ENCODE results near the gene DLG2.

Gene DLG2

GRCh38 chr11:83681906-83682610 lies 1945.1 kb downstream of the DLG2 start:
- DNase-seq: no peak

DNA sequence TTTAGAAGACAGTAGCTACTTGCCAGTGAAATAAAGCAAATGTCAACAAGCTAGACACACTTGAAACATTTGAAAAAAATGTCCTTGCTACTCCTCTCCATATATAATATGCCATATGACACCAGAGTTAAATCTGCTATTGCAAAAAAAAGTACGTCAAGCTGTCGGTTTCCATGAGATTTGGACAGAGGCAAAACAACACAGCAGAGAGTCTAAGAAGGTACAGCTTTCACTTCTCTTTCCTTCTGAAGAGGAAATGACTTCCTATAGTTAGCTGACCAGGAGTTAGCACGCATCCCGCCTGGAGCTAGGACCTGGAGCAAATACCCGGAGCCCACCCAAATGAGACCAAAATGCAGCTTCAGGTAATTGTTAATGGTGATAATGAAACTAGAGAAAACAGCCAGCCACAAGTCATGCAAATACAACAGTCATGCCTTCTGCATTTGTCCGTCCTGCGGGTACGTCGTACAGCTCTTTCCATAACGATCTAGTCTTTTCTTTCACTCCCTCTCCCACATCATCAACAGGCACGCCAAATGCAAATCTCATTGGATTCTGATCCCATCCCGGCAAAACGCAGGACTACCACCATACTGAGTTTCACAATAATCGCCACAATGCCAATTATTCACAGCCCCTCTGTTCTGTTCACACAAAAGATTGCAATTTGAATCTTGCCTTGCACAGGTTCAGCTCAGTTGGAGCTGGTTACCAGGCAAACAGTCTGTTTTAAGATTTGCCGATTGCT lies 1945.9 kb downstream of the DLG2 start:
- peak; percentile 59 for DNase-seq

DNA sequence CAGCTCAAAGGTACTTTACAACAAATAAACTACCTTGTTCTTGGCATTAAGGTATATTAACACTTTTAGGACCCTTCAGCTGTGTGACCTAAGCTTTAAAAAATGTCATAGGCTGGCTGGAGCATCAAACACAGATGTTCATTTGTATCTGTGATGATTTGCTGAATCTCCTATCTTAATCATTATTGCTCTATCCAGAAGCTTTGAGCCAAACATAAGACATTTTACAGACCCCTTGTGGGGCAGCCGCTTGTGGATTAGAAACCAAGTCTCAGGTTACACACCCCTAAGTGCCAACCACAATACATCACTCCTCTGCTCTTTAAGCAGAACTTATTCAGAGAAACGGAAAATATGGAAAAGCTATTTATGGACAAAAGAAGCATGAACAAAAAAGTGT lies 1946.8 kb downstream of the DLG2 start:
- DNase-seq: peak; percentile 71

- DNase-seq: no peak
These were observed 1948.1 kb downstream of the DLG2 start for GRCh38 chr11:83678831-83679584.

- DNase-seq: no peak
These were observed 1949.4 kb downstream of the DLG2 start for GRCh38 chr11:83677730-83678129.

DNA sequence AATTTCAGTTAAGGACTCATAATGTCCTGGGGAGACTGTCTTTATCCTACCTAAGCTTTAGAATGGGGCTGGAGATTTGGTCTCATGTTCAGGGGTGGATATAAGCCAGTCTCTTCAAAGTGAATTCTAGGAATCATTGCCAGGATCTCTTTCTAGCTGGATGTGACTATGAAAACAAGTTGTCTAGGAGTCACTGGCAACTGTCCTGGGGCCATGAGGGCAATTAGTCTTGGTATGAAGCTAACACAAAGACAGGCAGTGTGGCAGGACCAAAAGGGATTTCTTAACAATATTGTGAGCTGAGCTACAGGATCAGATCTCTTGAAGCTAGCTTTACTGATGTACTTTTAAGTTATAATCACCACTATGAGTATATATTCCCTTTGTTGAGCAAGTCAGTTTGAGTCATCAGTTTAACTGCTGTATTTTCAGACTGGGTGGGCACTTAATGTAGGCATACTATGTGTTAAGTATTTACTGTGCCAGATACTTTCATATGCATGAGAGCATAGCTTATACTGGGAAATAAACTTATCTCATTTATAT lies 1951.0 kb downstream of the DLG2 start:
- no peak for DNase-seq

DNA sequence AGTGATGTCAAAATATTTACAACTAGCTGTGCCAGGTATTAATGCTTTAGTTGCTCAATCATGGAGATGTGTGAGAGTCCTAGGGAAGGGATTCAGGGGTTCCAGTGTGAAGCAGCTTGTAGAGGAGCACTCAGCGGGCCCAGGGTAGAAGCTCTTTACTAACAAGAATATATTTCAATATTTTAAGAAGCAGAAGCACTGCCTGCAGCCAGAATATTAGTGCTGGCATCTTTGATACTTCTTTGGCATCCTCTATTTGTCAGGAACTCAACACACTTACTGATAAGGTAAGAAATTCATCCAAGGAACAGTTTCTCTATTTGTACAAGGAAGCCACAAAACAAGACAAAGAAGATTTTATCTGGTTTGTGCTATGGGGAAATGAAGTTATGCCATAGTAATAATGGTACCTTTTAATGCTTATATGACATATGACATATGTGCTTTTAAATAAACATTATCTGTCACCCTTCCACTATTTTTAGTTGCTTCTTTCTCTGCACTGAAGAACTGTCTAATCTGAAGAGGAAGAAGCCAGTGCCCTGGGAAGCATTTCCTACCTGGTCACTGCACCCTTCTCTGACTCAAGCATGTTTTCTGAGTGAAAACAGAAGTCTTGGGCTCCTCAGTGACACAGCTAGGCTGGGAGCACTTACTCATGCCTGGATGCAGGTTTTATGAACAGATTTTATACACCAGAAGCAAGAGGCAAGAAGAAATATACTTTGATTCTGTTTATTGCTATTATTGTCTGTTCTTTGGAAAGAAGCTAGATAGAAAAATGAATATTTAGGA lies 1952.8 kb downstream of the DLG2 start:
- no peak for DNase-seq

- DNase-seq: no peak
These were observed 1955.9 kb downstream of the DLG2 start for GRCh38 chr11:83671289-83671688.

DNA sequence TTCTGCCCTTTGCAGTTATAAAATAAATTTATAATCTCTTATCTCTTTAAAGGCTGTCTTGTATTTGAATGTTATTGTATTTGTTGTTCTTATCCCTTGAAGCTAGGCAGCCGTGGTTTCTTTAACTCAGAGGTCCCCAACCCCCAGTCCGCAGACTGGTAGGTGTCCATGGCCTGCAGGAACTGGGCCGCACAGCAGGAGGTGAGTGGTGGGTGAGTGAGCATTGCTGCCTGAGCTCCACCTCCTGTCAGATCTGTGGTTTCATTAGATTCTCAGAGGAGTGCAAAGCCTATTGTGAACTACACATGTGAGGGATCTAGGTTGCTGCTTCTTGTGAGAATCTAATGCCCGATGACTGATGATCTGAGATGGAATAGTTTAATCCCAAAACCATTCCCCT lies 1961.0 kb downstream of the DLG2 start:
- DNase-seq: no peak

DNA sequence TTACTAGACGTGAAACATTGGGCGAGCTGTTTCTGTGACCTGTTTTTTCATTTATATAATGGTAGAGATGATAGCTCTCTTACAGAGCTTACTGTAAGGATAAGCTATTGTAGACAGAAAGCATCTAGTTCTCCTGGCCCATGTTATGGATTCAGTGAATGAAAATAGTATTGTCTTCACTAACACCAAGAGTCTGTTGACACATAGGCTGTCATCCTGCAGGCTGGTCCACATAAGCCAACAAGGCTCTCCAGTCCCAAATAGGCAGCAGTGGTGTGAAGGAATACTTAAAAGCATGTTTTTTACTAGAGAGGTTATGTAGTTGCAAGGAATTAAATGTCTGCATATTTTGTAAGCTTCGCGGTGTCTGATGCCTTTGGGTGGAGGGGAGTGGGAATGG lies 1963.2 kb downstream of the DLG2 start:
- no peak for DNase-seq

DNA sequence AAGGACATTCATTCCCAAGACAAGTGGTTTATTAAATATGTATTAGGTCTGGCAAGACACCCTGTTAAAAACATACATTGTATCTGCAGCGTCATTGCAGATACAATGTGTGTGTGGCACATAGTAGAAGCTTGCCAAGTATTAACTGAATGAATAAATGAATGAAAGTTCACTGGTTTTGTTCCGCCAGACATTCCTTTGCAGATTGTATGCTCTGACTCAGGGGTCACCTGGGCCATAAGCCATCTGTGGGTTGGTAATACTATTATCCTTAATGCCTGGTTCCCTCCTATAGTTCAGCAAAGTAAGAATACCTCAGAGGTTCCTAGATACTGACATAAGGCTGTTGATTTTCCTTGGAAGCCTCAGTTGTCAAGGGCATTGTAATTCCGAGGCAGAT lies 1963.7 kb downstream of the DLG2 start:
- no peak for DNase-seq

DNA sequence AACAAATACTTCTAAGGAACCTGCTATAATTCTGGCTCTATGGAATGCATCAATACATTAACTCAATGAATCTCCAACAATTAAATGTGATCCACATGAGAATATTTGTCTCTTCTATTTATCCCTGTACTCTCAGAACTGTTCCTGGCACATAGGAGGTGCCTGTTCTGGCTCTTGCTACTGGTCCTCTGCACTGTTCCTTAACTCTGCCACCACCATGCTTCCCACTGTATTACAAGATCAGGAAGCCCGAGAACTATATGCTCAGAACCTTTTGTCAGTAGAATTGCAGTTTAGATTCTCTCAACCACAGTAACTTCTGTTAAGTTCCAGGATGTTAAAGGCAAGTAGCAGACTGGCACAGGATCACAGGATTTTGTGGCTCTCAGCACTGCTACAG lies 1964.7 kb downstream of the DLG2 start:
- no peak for DNase-seq

- DNase-seq: no peak
These were observed 1965.4 kb downstream of the DLG2 start for GRCh38 chr11:83661491-83662350.

GRCh38 chr11:83659466-83659865 lies 1967.7 kb downstream of the DLG2 start:
- no peak for DNase-seq

- DNase-seq: no peak
These were observed 1970.3 kb downstream of the DLG2 start for GRCh38 chr11:83656796-83657330.

GRCh38 chr11:83655976-83656375 lies 1971.2 kb downstream of the DLG2 start:
- DNase-seq: no peak

GRCh38 chr11:83649528-83649855 lies 1977.7 kb downstream of the DLG2 start:
- no peak for DNase-seq

- DNase-seq: no peak
These were observed 1978.3 kb downstream of the DLG2 start for GRCh38 chr11:83648610-83649527.

- DNase-seq: no peak
These were observed 1981.6 kb downstream of the DLG2 start for GRCh38 chr11:83645561-83645960.

- no peak for DNase-seq
These were observed 1984.0 kb downstream of the DLG2 start for GRCh38 chr11:83643115-83643514.
